ENCODE data around the gene NSMCE3. TPM values are rescaled to one million over a fixed set of nuclear protein-coding genes. Genes with fewer than 3 reads are reported as not detected.

Gene NSMCE3
- total RNA-seq, 1 donor from 2014 or later = 17.8 TPM

DNA sequence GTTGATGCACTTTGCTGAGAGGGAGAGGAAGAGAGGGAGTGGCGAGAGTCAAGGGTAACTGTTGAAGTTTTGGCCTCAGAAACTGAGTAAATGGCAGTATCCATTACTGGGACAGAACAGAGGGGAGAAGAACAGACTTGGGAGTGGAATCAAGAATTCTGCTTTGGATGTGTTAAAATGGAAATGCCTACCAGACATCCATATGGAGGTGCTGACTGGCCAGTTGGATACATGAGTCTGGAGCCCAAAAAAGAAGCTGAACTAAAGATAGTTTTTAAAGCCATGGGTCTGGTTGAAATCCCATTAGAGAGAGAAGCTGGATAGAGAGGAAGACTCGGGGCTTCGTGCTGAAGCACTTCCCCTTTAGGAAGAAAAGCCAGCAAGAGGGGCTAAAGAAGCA is 35.9 kb upstream of the NSMCE3 start:
- TF ChIP-seq, protein P1, sequence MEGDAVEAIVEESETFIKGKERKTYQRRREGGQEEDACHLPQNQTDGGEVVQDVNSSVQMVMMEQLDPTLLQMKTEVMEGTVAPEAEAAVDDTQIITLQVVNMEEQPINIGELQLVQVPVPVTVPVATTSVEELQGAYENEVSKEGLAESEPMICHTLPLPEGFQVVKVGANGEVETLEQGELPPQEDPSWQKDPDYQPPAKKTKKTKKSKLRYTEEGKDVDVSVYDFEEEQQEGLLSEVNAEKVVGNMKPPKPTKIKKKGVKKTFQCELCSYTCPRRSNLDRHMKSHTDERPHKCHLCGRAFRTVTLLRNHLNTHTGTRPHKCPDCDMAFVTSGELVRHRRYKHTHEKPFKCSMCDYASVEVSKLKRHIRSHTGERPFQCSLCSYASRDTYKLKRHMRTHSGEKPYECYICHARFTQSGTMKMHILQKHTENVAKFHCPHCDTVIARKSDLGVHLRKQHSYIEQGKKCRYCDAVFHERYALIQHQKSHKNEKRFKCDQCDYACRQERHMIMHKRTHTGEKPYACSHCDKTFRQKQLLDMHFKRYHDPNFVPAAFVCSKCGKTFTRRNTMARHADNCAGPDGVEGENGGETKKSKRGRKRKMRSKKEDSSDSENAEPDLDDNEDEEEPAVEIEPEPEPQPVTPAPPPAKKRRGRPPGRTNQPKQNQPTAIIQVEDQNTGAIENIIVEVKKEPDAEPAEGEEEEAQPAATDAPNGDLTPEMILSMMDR (IDR thresholded peaks at IDR 0.05; ENCODE audit: insufficient read depth, low read length, poor library complexity, severe bottlenecking) = no peak
- Histone ChIP-seq H3K36me3 (ENCODE audit: control insufficient read depth, insufficient read depth, low read length) (no peaks in the 10 kb centered on the region), H3K4me3 (ENCODE audit: low read depth, low read length) (no peak overlapping the region), H3K27me3 (ENCODE audit: control insufficient read depth, insufficient read depth, low read length) (no peaks in the 10 kb centered on the region)
- DNase-seq (ENCODE audit: low read depth) = no peak

DNA sequence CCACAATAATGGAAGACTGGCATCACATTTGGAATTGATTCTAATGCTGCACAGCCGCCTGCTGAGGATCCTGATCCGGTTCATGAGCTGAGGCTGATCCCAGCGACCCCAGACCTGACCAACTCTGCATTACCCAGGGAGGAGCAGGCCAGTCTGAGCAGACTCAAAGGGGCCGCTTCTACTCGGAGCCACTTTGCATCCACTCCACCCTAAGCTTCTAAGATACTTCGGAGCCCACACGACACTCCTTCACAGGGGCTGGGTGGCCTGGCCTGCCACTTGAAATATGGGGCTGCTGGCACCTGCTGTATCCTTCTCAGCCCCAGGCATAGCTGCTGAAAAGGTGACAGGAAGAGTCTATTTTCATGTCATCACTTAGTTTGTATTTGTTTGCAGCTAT is 33.2 kb upstream of the NSMCE3 start:
- DNase-seq (ENCODE audit: low read depth) = no peak

DNA sequence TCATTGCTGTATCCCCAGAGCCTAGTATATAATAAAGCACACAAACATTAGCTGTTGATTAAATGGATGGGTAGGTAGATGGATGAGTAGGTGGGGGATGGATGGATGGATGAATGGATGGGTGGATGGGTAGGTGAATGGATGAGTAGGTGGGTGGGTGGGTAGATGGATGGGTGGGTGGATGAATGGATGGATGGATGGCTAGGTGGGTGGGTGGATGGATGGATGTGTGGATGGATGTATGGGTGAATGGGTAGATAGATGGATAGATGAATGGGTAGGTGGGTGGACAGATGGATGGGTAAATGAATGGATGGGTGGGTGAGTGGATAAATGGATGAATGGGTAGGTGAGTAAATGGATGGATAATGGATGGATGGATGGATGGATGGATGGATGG is 30.2 kb upstream of the NSMCE3 start:
- TF ChIP-seq, protein P1 (IDR thresholded peaks at IDR 0.05; ENCODE audit: insufficient read depth, low read length, poor library complexity, severe bottlenecking) = no peak
- Histone ChIP-seq H3K36me3 (ENCODE audit: control insufficient read depth, insufficient read depth, low read length) (no peaks in the 10 kb centered on the region), H3K27me3 (ENCODE audit: control insufficient read depth, insufficient read depth, low read length) (no peaks in the 10 kb centered on the region), H3K4me3 (ENCODE audit: low read depth, low read length) (no peak overlapping the region)
- DNase-seq (ENCODE audit: low read depth) = no peak

More for the DNA sequence above, 33.2 kb upstream of the NSMCE3 start:
- TF ChIP-seq, protein P1 (IDR thresholded peaks at IDR 0.05; ENCODE audit: insufficient read depth, low read length, poor library complexity, severe bottlenecking) = no peak
- Histone ChIP-seq H3K36me3 (ENCODE audit: control insufficient read depth, insufficient read depth, low read length) (no peaks in the 10 kb centered on the region), H3K4me3 (ENCODE audit: low read depth, low read length) (no peak overlapping the region), H3K27me3 (ENCODE audit: control insufficient read depth, insufficient read depth, low read length) (no peaks in the 10 kb centered on the region)

DNA sequence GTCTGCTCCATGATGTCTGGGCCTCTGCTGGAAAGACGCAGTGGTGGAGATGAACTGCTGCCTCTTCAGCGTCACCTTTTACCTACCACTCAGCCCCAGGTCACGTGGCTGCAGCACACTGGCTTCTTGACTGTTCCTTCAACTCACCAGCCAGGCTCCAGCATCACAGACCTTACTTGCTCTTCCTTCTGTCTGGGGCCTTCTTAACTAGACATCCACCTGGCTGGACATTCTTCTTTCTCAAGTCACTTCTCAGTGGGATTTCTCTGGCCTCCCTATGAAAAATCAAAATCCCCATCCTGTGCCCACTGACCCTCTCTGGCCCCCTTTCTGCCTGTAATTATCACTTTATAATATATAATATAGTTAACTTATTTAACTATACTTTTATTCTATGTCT is 29.7 kb upstream of the NSMCE3 start:
- no peaks in the 10 kb centered on the region for H3K36me3 ChIP-seq (ENCODE audit: control insufficient read depth, insufficient read depth, low read length)
- no peak overlapping the region for H3K4me3 ChIP-seq (ENCODE audit: low read depth, low read length)
- TF ChIP-seq, protein P1 (IDR thresholded peaks at IDR 0.05; ENCODE audit: insufficient read depth, low read length, poor library complexity, severe bottlenecking) = no peak
- H3K27me3 ChIP-seq (ENCODE audit: control insufficient read depth, insufficient read depth, low read length) = no peaks in the 10 kb centered on the region
- DNase-seq (ENCODE audit: low read depth) = no peak

DNA sequence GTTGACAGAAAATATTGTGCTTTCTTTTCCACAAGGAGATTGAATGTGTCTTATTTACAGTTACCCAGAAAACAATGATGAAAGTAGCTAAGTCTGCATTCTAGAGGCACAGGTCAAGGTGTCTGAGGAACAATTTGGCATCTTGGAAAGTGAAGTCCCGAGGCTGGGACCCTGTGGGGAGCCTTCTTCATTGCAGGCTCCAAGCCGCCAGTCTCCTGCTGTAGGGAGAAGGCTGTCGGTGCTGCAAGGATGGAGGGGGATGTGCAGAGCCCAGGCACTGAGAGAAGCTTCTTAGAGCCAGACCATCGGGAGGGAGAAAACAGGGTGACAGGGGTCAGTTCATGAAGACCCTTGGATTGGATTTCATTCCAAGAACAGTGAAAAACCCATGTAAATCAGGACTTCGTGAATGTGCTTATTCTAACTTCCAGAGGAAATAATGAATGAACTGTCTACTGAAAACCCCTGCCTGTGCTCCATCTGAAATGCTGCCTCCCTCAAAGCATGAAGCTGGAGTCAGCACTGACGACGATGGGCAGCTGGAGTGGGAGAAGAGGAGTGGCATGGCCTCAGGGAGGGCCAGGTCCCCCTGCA is 25.2 kb upstream of the NSMCE3 start:
- H3K4me3 ChIP-seq (ENCODE audit: low read depth, low read length) = no peak overlapping the region
- H3K36me3 ChIP-seq (ENCODE audit: control insufficient read depth, insufficient read depth, low read length) = no peaks in the 10 kb centered on the region
- no peak for DNase-seq (ENCODE audit: low read depth)
- TF ChIP-seq, protein P1 (IDR thresholded peaks at IDR 0.05; ENCODE audit: insufficient read depth, low read length, poor library complexity, severe bottlenecking) = no peak
- no peaks in the 10 kb centered on the region for H3K27me3 ChIP-seq (ENCODE audit: control insufficient read depth, insufficient read depth, low read length)

Measured in kidney epithelial cell (primary cell).